Measurements from ENCODE around the gene CELF2.
"Not testable (repeated sequence)": the region's sequence is repeated elsewhere in the genome, so short reads cannot be mapped to it uniquely, and the experiment has no call there.

Gene CELF2

DNA sequence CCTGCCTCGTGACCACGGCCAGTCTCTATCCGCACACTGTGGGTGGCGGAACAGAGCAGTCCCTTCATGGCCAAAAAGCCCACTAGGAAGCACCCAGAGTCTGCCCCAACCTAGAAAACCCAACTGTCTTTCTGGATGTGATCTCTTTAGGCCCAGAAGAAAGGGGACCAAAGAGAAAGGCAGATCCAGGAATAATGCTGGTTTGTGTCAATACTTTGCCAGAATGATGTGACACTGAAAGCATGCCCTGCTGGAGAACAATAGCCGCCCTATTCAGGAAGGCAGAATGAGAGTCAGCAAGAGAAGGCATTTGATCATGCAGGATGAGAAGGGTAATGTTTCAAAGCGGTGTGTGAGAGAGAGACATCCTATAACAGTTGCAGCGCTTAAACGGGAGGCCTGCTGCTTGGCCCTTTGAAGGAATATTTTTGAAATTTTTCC lies 319.1 kb downstream of the CELF2 start:
- DNase-seq, result no peak

DNA sequence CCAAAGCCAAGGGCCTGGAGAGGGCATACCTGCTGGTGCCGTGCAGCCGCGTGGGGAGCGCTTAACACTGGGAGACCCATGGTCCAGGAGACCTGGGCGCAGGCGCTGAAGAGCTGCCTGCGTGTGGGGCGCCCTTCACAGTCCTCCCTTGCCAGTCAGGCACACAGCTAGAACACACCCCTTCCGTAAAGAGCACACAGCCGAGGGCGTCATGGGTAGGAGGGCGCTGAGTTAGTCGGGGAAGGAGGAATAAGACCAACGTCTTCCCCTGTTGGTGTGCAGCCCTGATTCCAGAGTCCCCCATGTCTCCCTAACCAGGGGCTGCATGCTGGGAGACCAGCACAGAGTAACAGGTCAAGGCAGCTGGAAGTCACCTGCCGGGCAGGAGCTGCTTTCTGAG lies 319.8 kb downstream of the CELF2 start:
- no peak for DNase-seq

DNA sequence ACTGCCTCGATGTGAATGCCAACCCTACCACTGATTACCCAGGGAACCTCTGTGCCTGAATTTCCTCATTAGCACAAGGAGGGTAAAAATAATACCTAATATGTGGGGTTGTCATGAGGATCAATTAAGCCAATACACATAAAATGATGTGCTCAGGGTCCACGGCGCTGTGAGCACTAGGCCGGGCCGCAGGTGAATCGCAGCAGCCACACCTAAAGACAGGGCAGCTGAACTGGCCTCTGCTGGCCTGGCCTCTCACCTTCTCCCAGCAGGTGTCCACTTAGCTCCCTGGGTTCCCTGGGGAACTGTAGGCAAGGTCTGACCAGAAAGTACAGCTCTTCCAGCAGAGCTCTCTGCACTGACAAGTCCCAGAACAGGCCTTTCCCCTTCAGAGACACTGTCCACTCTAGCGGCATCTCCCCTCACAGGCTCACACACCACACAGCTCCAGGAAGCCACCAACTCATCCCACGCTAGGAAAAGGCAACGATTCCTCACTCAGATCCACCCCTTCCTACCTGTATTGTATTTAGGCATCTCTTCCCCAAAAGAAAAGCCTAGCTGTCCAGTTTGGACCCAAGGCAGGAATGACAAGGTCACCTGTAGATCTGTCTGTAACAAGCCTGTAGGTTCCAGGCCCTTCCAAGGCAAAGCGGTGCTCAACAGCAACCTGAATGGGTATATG lies 320.6 kb downstream of the CELF2 start:
- DNase-seq, result no peak

DNA sequence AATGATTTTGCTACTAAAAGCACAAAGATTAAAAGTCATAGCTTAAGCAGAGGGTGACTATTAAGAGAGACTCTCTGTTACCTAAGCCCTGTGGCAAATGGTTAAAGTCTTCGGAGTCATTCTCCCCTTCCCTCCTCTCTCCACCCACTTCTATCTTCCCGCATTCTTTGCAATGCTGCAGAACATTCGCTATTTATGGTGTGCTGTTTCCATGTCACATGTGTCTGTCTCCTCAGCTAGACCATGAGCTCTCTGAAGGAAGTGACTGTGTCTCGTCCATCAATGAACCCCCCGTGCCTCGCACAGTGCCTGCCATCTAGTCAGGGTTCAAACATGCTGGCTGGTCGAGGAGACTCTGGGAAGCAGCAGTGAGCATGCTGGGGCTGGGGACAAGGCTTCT lies 321.3 kb downstream of the CELF2 start:
- no peak for DNase-seq

DNA sequence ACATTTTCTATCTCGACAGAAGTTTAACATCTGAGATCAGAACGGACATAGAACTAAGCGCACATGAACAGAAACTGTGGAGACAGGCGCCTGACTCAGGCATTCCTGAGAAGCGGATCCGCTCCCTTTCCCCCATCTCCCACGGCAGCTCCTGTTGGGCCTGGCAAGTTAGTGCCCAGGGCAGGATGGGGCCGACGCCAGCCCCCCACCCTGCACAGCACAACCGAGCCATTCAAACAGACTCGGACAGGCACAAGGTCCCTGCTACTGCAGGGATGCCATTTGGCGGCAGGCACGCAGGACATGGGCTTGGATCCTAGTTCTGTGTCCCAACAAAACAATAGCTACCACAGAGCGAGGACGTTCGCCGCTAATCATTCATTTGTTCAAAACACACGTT lies 322.0 kb downstream of the CELF2 start:
- DNase-seq, result no peak

DNA sequence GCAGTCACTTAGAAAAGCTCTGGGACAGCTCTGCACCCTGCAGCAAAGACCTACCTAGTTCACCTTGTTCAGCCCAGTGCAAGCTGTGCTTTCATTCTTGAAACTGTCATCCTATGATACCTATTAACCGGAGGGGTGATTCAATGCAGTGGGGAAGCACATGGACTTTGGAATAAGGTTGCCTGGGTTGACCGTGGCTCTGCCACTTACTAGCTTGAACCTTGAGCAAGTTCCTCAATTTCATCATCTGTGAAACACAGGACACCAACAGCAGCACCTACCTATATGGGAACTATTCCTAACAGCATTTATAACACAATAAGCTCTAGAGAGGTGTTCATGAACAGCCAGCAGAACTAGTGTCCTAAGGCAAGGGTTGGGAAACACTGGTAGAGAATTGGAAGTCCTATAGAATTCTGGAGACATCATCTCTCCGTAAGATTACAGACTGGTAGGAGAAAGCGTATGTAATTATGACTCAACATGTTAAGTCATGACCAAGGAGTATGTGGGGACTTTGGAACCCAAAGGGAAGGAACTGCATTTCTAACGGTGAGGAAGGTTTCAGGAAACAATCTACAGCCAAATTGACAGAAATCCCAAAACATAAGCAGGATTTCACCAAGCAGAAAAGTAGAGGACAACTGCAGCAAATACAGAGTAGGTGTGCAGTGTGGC lies 323.8 kb downstream of the CELF2 start:
- no peak for DNase-seq

DNA sequence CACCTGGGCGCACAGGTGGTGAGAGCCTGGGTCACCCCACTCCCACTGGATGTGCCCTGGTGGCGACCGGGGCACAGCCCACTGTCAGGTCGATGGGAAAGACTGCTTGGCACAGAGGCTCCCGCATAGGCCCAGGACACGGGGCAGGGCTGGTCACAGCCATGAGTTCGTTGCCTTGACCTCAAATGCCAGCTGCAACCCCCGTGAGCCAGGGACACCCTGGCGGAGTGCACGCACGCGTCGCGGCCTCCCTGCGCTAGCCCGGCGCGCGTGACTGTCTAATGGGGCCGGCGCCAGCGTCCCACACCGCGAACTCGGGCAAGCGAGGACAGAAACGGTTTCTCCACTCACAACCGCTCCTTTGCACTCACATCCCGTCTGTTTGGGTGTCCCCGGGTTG lies 326.4 kb downstream of the CELF2 start:
- DNase-seq, result no peak

DNA sequence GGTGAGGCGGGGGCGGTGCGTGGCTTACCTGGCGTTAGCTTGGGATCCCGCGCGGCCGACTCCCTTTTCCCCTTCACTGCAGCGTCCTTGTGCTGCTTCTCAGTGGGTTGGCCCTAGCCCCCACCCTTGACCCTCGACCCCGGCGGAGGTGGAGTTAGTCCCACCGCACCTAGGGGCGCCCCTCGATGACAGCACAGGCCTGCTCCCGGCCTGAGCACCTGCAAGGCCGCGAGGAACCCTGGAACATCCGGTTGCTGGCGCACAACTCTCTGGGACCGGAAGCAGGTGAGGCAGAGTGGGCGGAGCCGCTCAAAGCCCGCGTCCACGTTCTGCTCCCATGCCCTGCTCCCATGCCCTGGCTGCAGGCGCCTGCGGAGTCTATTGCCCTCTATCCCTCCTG lies 326.9 kb downstream of the CELF2 start:
- no peak for DNase-seq

DNA sequence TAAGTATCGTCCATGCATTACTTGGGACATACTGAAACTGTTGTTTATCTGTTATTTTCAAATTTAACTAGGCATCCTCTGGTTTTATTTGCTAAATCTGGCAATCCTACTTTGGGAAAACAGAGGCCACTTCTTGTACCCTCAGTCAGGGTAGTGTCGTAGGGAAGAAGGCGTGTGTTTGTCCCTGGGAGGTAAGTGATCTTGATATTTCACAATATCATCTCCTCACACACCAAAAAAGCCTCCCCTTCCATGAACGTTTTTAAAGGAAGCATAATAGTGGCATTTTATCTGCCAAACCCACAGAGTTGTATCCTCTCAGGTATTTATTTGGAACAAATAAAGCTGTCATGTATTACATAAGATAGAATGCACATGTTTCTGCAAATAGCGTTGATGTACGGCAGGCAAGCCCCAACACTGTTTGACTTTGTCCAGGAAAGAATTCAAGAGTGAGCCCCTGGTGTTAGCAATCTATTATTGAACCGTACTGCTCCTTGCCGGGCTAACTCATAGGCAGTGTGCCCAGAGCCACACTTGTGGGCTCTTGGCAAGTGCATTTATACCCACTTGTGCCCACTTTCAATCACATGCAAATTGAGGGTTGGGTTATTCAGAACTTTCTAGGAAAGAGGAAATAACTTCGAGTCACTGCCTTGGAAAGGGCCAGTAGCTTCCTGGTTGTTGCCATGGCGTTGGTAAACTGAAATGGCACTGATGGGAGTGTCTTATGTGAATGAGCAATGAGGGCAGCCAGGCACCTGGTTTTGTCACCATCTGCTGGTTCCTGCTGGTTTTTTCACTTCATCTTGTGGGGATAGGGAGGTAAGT lies 327.8 kb downstream of the CELF2 start:
- DNase-seq, result no peak

DNA sequence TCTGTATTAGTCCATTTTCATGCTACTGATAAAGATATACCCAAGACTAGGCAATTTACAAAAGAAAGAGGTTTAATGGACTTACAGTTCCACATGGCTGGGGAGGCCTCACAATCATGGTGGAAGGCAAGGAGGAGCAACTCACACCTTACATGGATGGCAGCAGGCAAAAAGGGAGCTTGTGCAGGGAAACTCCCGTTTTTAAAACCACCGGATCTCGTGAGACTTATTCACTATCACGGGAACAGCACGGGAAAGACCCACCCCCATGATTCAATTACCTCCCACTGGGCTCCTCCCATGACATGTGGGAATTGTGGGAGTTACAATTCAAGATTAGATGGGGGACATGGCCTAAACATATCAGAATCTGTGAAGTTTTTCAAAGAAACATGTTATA lies 329.9 kb downstream of the CELF2 start:
- DNase-seq, result not testable (repeated sequence)

DNA sequence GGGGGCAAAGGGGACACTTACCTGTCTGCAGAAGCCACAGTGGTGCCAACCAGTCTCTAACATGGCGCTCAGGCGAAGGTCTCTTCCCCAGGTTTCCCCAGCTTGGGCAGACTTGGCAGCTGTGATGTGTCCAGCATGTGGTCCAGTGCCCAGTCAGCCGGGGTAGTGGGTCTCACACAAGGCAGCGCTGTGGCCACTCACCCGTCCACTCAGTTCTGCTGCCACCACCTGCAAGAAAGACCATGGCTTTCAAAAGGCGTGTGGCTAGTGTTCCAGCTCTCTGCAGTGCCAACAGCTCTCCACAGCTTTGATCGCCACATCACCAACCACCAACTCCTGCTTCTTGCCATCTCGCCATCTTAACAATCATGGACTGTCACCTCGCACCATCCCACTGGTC lies 334.1 kb downstream of the CELF2 start:
- DNase-seq, result no peak

DNA sequence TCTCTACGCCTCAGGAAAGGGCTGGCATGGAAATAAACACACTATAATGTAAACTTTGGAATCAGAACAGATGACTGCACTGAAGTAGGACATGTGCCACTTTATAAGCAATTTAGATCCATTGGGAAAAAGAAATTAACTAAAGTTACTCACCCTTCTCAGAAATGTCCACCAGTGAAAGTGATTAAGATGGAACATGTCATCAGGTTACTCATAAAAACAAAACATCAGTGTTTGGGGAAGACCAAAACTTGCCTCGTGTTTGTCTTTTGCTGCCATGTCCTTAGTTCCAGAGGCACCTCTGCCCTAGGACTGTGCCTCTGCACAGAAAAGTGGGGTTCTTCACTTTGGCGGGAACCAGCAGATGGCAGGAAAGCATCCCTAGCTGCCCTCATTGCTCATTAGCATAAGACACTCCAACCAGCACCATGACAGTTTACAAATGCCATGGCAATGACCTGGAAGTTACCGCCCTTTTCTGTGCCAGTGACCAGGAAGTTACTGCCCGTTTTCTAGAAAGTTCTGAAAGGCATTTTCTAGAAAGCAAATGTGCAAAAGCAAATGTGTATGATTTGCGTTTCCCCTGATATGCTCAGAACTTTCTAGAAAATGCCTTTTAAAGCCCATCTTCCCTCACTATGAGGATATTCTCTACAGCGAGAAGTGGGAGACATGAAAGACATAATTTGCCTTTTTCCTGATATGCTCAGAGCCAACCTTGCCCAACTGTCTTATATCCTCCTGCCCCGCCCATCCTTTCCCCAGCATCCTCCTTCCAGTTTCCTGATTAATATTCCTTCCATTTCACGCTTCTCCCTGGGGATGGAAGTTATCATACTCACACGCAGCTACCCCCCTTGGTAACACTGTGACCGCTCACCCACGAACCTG lies 335.6 kb downstream of the CELF2 start:
- DNase-seq, result no peak

DNA sequence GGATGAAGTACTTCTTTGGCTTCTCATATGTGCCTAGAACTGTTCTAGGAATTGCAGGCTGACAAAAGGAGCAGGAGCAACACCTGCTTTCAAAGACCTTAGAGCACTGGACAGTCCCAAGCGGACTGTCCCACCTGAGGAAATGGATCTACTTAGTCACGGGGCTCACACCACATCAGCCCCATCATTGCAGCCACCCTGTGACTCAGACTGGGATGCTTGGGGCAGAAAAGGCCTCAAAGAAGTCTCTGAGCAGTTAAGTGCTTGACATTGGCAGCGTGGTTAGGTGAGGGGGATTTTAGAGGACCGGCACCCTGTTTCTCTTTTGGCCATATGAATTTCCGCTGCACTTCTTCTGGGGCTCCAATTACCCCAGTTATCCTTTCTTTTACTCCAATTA lies 337.2 kb downstream of the CELF2 start:
- no peak for DNase-seq

DNA sequence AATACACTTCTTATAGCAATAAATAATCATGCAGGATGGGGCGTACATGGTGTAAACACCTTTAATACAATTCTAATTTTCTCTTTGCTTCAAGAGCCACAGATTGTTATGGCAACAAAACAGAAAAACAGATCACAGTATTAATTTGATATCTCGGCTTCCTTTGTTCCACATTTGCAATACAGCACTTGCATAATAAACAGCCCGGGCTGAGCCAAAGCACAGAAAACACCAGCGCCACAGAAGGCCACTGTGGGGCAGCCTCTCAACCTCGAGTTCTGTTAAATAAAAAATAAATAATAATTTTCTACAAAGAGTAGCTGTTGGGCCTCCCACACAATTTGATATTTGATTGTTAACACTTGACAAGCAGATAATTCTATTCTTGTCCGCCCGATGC lies 337.9 kb downstream of the CELF2 start:
- DNase-seq, result no peak

DNA sequence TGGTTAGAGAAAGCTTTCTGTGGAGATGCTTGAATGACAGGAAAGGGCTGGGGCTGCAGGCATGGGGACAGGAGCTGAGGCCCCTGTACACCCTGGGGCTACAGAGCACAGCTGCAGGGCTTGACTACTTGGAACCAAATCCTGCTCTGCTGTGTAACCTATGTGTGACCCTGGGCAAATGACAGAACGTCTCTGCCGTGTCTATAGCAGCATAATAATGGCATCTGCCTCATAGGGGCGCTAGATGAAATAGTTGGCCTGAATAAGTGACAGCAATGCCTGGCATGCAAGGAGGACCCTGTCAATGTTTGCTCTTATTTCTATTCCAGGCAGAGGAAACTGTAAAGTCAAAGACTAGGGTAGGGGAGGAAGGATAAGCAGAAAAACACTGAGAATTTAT lies 339.8 kb downstream of the CELF2 start:
- DNase-seq, result no peak

DNA sequence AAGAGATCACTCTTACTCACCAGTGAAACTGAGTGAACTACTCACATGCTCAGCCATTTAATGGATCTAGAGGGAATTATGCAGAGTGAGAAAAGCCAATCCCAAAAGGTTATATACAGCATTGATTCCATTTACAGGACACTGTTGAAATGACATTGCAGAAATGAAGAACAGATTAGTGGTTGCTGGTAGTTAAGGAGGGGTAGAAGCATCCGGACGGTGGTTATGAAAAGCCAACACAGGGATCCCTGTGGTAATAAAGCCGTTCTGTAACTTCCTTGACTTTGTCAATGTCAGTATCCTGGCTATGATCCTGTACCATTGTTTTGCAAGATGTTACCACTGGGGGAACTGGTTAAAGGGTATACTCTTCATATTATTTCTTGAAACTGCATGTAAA lies 340.3 kb downstream of the CELF2 start:
- no peak for DNase-seq

DNA sequence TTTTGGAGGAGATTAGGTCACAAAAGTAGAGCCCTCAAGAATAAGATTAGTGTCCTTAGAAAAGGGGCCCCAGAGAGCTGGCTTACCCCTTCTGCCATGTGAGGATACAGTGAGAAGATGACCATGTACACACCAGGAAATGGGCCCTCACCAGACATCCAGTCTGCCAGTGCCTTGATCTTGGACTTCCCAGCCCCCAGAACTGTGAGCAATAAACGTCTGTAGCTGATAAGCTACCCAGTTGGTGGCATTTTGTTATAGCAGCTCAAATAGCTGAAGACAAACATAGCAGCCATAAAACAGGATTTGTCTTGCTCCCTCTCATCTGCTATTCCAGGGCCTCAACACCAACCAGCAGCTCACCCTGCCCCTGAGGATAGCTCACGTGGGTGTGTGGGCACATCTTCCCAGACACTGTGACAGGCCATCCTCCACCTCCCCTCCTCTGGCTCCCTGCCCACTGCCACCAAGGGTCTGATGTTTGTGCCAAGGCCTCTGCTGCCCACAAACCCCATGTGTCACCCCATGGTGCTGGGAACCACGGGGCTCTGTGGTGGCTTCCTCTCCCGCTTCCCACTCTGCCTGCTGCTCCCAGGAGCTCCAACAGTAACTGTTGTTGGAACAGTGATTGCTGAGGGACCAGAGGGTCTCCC lies 341.4 kb downstream of the CELF2 start:
- DNase-seq, result no peak

DNA sequence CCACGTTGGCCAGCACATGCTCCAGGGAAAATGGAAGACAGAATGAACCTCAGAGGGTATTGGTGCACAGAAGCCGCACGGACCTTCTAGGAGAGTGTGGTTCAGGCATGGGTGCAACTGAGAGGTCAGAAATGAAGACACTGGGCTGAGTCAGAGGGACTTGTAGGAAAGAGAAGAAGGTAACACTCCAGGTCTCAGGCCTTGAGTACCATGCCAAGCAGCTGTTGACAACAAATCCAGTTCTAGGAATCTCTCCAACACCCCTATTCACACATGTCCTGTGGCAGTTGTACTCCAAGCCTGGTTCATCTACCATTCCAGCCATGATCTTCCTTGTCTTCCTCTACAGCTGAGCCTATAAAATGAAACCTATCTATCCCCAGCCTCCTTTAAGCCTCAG lies 342.2 kb downstream of the CELF2 start:
- no peak for DNase-seq

DNA sequence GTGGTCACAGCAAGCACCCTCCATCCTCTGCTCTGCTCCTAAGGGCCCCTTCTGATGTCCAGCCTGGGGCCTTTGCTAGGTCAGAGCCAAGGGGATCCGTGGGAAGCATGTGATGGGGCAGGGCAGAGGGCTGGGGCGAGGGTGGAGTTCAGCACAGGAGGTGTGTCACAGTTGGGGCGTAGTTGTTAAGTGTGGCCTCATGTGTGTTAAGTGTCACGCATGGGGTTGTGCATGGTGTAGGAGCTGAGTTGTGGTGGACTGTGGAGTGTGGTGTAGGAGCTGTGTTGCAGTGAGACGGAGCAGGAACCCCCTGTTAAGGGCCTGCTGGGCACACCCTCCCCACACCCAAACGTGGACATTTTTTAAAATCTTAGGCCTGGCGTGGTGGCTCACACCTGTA lies 345.8 kb downstream of the CELF2 start:
- DNase-seq, result no peak

DNA sequence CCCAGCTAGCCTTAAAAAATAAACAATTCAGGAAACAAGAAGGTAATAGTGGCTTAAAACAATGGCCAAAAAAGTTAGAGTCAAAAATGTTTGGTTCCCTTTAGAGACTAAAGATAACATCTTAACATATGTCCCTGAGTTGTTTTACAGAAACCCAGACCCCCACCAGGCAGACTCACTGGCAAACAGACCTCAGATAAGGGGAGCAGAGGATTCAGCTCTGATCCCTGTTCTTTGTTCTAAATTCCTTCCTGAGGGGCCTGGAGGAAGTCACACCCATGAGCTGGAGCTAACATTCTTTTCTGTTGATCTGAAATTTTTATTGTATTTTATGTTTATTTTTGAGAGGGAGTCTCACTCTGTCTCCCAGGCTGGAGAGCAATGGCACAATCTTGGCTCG lies 346.6 kb downstream of the CELF2 start:
- no peak for DNase-seq

DNA sequence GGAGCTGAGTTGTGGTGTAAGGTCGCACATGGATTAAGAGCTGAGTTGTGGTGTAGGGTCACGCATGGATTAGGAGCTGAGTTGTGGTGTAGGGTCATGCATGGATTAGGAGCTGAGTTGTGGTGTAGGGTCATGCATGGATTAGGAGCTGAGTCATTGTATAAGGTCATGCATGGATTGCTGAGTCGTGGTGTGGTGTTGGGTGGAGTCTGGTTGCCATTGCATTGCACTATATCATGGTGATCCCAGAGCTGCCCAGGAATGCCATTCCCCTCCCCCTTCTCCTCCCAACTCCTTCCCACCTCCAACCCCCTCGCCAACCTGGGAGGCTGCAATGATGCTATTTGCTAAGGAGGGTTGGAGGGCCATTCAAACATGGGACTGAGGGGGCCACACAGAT lies 349.2 kb downstream of the CELF2 start:
- not testable (repeated sequence) for DNase-seq

DNA sequence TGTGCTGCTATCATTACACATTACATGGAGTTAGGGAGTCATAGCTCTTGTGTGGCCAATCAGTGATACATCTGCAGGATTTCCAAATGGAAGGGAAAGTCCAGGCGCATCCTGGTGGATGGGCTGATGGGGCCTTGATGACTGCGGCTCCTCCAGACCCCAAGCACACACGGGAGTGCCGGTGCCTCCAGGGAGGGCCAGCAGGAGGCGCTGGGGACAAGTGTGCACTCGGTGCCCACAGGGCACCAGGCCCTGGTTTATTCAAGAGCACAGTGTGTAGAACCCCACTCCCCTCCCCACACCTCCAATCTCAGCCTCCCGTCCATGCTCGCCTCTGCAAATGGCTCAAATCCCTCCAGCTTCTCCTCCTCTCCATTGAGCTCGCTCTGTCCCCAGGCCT lies 349.8 kb downstream of the CELF2 start:
- no peak for DNase-seq

Data from KG1 (cell line).